ENCODE measurements around the gene PCID2. TPM values are rescaled to one million over a fixed set of nuclear protein-coding genes. Genes with fewer than 3 reads are reported as not detected.

PCID2 gene
- total RNA-seq, 1 donor from 2014 or later, result 99.6 TPM

DNA sequence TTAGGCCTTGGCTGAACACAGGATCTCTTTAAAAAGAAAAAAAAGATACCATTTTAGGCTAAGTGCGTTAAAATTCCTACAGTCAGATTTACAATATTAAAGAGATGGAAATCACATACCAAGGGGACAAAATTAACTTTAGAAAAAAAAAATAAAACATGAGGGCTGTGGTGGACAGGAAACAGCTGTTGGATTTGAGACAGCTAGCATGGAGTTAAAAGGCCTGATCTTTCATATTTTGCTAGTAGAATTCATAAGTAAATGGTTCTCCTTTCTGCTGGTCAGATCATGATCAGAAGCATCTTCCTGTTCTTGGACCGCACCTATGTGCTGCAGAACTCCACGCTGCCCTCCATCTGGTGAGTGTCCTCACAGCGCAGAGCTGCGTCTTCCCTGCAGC lies 20.7 kb upstream of the PCID2 start:
- no peak overlapping the region for H3K4me3 Mint-ChIP-seq
- no peaks in the 10 kb centered on the region for H3K4me1 Mint-ChIP-seq
- Histone ChIP-seq H3K9me3 (ENCODE audit: low read depth) (no peaks in the 10 kb centered on the region), H3K4me2 (no peak overlapping the region), H3K9ac (no peak overlapping the region), H3K4me3 (no peak overlapping the region), H3K27ac (no peak overlapping the region), H3F3A (ENCODE audit: low read depth) (no peaks in the 10 kb centered on the region), H3K36me3 (no peaks in the 10 kb centered on the region), H3K27me3 (no peaks in the 10 kb centered on the region), H3K79me2 (ENCODE audit: low read depth) (peaks cover 15% of the 10 kb centered on the region), H2AFZ (replicated peaks) (no peak overlapping the region), H3K4me1 (no peaks in the 10 kb centered on the region), H4K20me1 (ENCODE audit: low read depth) (no peaks in the 10 kb centered on the region)
- peaks cover 22% of the 10 kb centered on the region for H3K36me3 Mint-ChIP-seq
- TF ChIP-seq EZH2phosphoT487 (IDR thresholded peaks at IDR 0.05) (no peak), EZH2 (IDR thresholded peaks at IDR 0.05) (no peak)
- TF ChIP-seq, protein P1, sequence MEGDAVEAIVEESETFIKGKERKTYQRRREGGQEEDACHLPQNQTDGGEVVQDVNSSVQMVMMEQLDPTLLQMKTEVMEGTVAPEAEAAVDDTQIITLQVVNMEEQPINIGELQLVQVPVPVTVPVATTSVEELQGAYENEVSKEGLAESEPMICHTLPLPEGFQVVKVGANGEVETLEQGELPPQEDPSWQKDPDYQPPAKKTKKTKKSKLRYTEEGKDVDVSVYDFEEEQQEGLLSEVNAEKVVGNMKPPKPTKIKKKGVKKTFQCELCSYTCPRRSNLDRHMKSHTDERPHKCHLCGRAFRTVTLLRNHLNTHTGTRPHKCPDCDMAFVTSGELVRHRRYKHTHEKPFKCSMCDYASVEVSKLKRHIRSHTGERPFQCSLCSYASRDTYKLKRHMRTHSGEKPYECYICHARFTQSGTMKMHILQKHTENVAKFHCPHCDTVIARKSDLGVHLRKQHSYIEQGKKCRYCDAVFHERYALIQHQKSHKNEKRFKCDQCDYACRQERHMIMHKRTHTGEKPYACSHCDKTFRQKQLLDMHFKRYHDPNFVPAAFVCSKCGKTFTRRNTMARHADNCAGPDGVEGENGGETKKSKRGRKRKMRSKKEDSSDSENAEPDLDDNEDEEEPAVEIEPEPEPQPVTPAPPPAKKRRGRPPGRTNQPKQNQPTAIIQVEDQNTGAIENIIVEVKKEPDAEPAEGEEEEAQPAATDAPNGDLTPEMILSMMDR (IDR thresholded peaks at IDR 0.05), result no peak
- H3K27me3 Mint-ChIP-seq (ENCODE audit: insufficient read depth, low read depth), result no peaks in the 10 kb centered on the region
- DNase-seq (ENCODE audit: low spot score), result no peak
- H3K27ac Mint-ChIP-seq, result no peak overlapping the region
- H3K9me3 Mint-ChIP-seq, result no peaks in the 10 kb centered on the region

DNA sequence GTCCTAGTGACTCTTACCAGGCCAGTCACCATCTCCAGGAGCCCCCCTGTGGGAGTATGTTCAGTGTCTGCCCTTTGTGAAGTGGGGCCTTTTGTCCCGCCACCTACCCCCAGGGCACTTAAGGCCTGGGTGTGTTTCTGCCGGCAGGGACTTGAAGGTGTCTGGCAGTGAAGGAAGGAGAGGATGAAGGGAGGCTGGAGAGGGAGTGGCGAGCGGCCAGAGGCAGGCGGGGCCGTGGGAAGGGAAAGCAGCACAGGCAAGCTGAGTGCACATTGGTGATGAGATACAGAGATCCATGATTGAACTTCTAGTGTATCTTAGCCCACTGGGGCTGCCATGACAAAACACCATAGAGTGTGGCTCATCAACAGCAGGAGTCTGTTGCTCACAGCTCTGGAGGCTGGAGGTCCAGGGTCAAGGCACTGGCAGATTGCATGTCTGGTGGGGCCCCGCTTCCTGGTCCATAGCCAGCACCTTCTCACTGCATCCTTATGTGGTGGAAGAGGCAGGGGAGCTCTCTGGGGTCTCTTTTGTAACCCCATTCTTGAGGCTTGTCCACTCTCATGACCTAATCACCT lies 18.5 kb upstream of the PCID2 start:
- no peak overlapping the region for H3K27ac Mint-ChIP-seq
- Histone ChIP-seq H3K27ac (no peak overlapping the region), H2AFZ (replicated peaks) (no peak overlapping the region), H3K9me3 (ENCODE audit: low read depth) (no peaks in the 10 kb centered on the region), H3K4me1 (no peaks in the 10 kb centered on the region), H4K20me1 (ENCODE audit: low read depth) (peaks cover 7% of the 10 kb centered on the region), H3K27me3 (no peaks in the 10 kb centered on the region), H3K36me3 (peaks cover 4% of the 10 kb centered on the region), H3F3A (ENCODE audit: low read depth) (no peaks in the 10 kb centered on the region), H3K9ac (no peak overlapping the region), H3K4me2 (no peak overlapping the region), H3K79me2 (ENCODE audit: low read depth) (peaks cover 32% of the 10 kb centered on the region), H3K4me3 (no peak overlapping the region)
- no peak for DNase-seq (ENCODE audit: low spot score)
- TF ChIP-seq EZH2phosphoT487 (IDR thresholded peaks at IDR 0.05) (no peak), EZH2 (IDR thresholded peaks at IDR 0.05) (no peak)
- H3K4me3 Mint-ChIP-seq, result no peak overlapping the region
- no peaks in the 10 kb centered on the region for H3K4me1 Mint-ChIP-seq
- H3K36me3 Mint-ChIP-seq, result peaks cover 32% of the 10 kb centered on the region
- no peaks in the 10 kb centered on the region for H3K27me3 Mint-ChIP-seq (ENCODE audit: insufficient read depth, low read depth)
- no peaks in the 10 kb centered on the region for H3K9me3 Mint-ChIP-seq

DNA sequence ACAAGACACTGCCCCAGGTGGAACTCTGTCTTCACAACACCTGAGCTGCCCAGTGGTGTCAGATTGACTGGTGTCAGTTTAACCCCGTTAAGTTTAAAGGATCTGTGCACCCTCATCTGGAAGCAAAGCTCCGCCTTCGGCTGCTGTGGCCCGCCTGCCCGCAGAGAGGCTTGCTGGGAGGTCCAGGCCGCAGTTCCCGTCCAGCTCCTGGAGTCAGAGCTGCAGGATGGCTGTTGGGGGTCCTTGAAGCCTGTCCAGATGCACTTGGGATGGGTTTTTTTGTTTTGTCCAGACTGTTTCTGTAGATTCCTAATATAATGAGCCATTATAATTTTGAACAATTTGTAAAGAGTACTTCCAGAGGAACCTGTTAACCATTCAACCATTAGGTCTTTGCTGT lies 17.0 kb upstream of the PCID2 start:
- Histone ChIP-seq H3K27me3 (no peaks in the 10 kb centered on the region), H3K4me2 (no peak overlapping the region), H3K9me3 (ENCODE audit: low read depth) (no peaks in the 10 kb centered on the region), H2AFZ (replicated peaks) (no peak overlapping the region), H3K4me3 (no peak overlapping the region), H3K4me1 (no peaks in the 10 kb centered on the region), H4K20me1 (ENCODE audit: low read depth) (peaks cover 20% of the 10 kb centered on the region), H3F3A (ENCODE audit: low read depth) (no peaks in the 10 kb centered on the region), H3K36me3 (peaks cover 4% of the 10 kb centered on the region), H3K9ac (no peak overlapping the region), H3K79me2 (ENCODE audit: low read depth) (peaks cover 47% of the 10 kb centered on the region), H3K27ac (no peak overlapping the region)
- DNase-seq (ENCODE audit: low spot score), result no peak
- no peaks in the 10 kb centered on the region for H3K9me3 Mint-ChIP-seq
- no peak overlapping the region for H3K4me3 Mint-ChIP-seq
- TF ChIP-seq, protein P1 (IDR thresholded peaks at IDR 0.05), result no peak
- peaks cover 32% of the 10 kb centered on the region for H3K36me3 Mint-ChIP-seq
- peaks cover 2% of the 10 kb centered on the region for H3K27me3 Mint-ChIP-seq (ENCODE audit: insufficient read depth, low read depth)
- no peaks in the 10 kb centered on the region for H3K4me1 Mint-ChIP-seq
- no peak overlapping the region for H3K27ac Mint-ChIP-seq

DNA sequence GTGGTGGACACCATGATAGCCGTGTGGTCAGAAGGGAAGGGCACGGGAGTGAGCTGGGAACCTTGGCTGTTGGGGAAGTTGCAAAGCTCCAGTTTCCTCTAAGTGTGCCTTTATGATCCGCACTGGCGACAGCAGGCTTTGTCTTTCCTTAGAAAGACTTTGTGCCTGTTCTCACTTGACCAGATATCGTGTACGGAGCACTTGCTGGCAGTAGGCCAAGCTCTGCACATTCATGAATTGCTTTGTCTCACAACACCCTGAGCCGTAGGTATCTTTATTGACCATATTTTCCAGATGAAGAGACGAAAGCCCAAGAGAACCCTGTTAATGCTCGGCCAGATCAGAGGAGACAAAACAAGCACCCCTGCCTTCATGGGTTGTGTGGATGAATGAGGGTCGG lies 16.0 kb upstream of the PCID2 start:
- TF ChIP-seq EZH2phosphoT487 (IDR thresholded peaks at IDR 0.05) (no peak), EZH2 (IDR thresholded peaks at IDR 0.05) (no peak)
- TF ChIP-seq, protein P1 (IDR thresholded peaks at IDR 0.05), result no peak
- Histone ChIP-seq H3K9me3 (ENCODE audit: low read depth) (no peaks in the 10 kb centered on the region), H3F3A (ENCODE audit: low read depth) (no peaks in the 10 kb centered on the region), H3K4me2 (no peak overlapping the region), H3K79me2 (ENCODE audit: low read depth) (peaks cover 57% of the 10 kb centered on the region), H3K4me3 (no peak overlapping the region), H3K36me3 (peaks cover 4% of the 10 kb centered on the region), H4K20me1 (ENCODE audit: low read depth) (peaks cover 24% of the 10 kb centered on the region), H2AFZ (replicated peaks) (no peak overlapping the region), H3K9ac (no peak overlapping the region), H3K27me3 (no peaks in the 10 kb centered on the region), H3K27ac (no peak overlapping the region), H3K4me1 (no peaks in the 10 kb centered on the region)
- H3K9me3 Mint-ChIP-seq, result no peaks in the 10 kb centered on the region
- no peaks in the 10 kb centered on the region for H3K4me1 Mint-ChIP-seq
- DNase-seq (ENCODE audit: low spot score), result no peak
- no peak overlapping the region for H3K4me3 Mint-ChIP-seq
- peaks cover 2% of the 10 kb centered on the region for H3K27me3 Mint-ChIP-seq (ENCODE audit: insufficient read depth, low read depth)
- H3K36me3 Mint-ChIP-seq, result peaks cover 28% of the 10 kb centered on the region
- no peak overlapping the region for H3K27ac Mint-ChIP-seq
